OCI-M1 (cell line): Measurements from ENCODE around the gene WASHC3.
"Not testable (repeated sequence)": the region's sequence is repeated elsewhere in the genome, so short reads cannot be mapped to it uniquely, and the experiment has no call there.

Source experiments
- DNase-seq: peaks from one replicate; lab custom pipeline; 2025; lab: John Stamatoyannopoulos, UW

Gene WASHC3, protein sequence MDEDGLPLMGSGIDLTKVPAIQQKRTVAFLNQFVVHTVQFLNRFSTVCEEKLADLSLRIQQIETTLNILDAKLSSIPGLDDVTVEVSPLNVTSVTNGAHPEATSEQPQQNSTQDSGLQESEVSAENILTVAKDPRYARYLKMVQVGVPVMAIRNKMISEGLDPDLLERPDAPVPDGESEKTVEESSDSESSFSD

DNA sequence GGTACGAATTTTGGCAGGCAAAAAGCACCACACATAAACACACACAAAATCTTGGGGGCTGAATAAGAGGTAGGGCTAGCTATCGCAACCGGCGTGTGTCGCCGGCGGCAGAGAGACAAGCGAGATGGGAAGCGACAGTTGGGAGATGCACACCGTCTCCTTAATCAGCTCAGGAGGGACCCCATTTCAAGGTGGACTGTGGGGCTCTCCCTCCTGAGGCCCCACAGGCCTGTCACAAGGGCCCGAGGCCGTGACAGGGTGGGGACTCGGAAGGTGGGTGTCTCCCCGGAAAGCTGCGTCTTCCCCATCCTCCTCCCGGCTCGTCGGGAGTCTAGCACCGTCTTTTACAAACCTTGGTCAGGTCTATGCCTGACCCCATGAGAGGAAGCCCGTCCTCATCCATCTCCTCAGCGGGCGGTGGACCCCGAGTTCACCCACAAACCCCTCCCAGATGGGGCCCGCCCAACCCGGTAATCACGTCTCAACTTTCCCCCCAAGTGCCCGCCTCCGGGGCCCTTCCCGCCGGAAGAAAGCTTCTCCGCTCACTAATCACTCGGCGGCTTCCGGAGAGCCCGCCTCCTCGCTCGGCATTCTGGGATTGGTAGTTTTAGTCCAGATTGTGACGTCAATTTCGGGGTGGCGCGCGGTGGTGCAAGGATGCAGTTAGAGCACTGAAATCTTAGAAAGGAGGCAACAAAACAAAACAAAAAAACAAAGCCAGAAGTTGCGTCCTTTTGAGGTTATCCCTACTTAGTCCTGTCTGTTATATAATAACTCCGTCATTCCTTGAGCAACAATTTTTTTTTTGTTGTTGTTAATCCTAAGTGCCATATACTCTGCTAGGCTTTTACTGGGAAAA lies at the start of gene WASHC3:
Gene WASHC3 (minus strand): TSS at position 432 of the 859 bp plus-strand sequence. CDS start 29 bp downstream, at position 403.
- peak; percentile 97 for DNase-seq

DNA sequence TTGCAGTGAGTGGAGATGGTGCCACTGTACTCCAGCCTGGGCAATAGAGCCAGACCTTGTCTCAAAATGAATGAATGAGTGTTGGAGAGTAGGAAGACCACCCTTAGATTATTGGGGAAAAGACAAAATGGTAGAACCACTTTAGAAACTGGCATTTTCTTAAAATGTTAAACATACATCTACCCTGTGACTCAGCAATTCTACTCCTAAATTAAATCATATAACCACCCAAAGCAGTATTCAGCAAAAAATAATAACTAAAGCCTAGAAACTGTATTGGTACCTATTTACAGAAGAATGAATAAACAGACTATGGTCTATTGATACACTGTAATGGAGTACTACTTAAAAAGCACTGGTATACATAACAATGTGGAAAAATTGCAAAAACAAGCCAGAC lies 49.0 kb upstream of the WASHC3 start:
- DNase-seq: no peak

DNA sequence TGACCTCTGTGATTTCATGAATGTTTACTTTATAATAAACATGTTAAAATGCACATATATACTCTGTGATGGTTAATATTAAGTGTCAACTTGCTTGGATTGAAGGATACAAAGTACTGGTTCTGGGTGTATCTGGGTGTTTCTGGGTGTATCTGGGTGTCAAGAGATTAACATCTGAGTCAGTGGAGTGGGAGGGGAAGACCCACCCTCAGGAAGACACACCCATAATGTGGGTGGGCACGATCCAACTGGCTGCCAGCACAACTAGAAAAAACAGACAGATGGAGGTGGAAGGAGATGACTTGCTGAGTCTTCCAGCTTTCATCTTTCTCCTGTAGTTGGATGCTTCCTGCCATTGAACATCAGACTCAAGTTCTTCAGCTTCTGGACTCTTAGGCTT lies 46.2 kb upstream of the WASHC3 start:
- no peak for DNase-seq

DNA sequence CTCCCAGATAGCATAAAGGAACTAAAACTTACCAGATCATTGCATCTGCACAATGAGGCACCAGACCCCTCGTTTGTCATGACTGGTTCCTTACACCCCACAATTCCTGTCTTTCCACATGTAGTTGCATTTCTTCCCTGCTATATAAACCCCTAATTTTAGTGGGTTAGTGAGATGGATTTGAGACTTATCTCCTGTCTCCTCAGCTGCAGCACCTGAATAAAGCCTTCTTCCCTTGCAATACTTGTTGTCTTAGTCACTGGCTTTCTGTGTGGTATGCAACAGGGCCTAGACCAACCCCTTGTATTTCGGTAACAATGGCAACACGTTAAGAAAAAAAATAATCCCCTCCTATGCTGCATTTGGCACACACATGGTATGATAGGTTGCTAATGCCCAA lies 45.1 kb upstream of the WASHC3 start:
- no peak for DNase-seq

DNA sequence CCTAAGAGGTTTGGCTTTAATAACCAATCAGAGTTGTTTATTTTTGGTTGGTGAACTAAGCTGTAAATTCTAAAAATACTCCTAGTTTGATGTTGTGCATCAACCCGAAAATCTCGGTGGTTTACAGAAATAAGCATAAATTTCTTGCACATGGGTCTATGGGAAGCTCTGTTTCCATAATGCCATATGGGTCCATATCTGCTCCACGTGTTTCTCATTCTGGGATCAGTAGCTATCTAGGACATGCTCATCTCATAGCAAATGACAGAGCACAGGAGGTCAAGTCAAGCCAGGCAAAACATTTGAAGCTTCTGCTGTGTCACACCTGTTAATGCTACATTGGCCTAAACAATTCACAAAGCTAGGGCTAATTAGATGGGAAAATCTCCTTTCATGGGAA lies 35.1 kb upstream of the WASHC3 start:
- no peak for DNase-seq

DNA sequence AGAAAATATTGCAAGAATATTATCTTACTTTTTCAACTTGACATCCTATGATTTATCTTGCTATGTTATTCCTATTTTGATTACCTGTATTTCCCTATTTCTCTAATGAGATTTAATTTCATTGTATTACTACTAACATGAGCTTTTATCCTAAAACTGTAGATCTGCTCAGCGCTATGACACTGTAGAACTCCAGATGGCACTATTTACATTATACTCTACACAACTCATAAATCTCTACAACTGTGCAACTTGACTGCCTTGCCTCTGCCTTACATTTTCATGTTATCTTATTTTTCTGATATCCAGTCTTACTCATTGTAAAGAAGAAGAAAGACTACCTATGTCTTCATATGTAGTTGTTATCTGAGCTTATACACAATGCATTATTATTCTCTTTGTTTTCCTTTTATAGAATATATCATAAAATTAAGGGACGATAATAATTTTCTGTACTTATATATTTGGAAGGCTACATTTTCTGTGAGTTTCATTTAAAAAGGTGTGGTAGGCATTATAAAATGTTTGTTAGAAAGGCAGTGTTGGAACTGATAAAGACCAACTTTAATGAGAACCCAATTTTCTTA lies 34.0 kb upstream of the WASHC3 start:
- peak; percentile 70 for DNase-seq

DNA sequence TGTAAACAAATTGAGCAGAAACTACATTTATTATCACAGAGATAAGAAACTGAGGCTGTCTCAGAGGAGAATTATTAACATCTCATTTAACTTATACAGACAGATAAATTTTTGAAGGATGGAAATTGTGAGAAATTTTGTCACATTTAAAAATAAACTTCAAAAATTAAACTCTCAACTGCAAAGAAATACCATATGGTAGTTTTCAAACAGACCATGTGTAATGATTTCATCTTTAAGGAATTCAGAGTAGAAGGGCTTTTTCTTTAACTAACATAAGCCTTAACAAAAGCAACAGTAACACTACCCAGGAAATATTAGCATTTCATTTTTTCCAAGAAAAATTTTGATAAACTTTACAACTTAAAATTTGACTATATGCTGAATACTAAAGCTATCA lies 31.5 kb upstream of the WASHC3 start:
- DNase-seq: no peak

DNA sequence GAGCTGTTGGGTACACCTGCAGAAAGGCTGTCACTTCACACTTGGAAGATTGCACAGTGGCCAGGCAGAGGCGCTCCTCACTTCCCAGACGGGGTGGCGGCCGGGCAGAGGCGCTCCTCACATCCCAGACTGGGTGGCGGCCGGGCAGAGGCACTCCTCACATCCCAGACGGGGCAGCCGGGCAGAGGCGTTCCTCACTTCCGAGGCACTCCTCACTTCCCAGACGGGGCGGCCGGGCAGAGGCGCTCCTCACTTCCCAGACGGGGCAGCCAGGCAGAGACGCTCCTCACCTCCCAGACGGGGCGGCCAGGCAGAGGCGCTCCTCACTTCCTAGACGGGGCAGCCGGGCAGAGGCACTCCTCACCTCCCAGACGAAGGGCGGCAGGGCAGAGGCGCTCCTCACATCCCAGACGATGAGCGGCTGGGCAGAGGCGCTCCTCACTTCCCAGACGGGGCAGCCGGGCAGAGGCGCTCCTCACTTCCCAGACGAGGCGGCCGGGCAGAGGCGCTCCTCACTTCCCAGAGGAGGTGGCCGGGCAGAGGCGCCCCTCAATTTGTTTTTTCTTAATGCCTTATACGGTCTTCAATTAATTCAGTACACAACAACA lies 27.5 kb upstream of the WASHC3 start:
- not testable (repeated sequence) for DNase-seq

DNA sequence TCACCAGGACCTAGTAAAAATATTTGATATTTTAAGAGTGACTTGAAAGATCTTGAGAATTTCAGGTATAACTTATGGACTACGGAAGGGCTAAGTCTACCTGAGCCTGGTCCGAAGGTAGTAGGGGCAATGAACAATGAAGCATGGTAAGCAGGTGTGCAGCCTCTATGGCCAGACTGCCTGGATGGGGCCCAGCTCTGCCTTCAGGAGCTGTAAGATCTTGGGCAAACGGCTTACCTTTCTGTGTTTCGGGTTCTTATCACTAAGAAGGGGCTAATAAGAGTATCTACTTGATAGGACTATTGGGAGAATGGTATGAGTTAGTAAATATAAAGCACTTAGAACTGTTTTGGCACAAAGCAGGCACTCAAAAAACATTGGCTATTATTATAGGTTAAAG lies 19.1 kb upstream of the WASHC3 start:
- no peak for DNase-seq

DNA sequence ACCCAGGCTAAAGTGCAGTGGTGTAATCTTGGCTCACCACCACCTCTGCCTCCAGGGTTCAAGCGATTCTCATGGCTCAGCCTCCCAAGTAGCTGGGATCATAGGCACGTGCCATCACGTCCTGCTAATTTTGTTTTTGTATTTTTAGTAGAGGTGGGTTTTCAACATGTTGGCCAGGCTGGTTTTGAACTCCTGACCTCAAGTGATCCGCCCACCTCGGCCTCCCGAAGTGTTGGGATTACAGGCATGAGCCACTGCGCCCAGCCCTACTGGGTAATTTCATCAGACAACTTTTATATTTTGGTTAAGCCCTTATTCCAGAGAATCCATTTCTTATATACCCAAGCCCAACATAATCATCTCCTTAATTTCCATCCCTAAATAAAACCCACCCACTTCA lies 10.3 kb upstream of the WASHC3 start:
- DNase-seq: not testable (repeated sequence)

DNA sequence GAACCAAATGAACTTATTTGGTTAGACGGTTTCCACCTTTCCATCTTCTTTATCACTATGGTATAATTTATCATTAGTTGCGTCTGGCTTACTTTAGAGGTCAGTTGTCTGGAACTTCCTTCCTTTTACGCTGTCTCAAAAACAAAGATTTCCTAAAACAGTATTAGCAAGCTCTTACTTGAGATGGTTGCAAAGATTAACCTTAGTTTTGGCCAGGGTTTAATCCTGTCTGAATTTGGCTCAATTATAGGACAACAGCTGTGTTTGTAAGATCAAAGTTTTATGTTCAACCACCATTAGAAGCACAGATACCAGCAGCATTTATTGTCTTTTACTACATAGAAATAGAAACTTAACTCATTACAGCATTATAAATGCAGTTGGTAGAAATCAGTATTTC lies 7.9 kb upstream of the WASHC3 start:
- DNase-seq: no peak

DNA sequence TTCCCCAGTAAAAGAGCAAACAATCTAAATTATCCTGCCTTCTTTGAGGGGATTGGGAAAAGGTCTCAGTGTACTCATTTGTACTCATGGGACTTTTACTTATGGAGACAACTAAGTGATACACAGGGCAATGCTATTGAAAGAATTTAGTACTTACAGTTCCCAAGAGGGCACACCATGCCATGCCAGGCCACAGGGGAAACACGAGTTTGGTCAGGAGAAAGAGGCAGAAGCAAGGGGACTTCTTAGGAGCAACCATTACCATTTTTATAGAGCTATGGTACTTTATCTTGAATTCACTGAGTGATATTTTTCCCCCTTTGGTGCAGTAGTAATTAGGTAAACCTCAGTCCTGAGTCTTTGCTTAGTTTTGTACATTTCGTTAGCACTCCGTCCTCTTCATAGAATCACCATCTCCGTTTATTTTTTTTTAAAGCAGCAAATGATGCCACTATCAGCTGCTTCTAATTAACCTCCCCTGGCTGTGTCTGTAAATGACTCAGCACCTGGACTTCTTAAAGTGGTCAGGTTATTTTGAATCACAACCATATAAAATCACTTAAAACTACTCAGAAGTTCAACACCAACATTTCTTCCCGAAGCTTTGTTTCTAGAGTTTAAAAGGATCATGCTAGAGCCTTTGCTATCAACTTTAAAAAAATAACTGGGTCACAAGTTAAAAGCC lies 5.9 kb upstream of the WASHC3 start:
- no peak for DNase-seq

DNA sequence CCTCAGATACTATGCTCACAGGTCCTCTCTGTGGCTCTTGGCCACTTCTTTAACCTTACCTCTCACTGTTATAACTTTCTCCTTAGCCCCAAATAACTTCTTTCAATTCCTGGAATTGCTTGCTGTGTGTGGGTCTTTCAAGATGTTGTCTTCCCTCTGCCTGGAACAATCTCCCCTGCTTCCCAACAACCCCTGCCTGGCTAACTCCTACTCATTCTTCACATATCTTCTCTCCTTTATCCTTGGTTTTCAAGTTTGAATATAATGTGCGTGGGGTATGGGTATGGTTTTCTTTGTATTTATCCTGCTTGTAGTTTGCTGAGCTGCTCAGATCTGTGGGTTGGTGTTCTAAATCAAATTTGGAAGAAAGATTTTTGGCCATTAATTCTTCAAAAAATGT lies 2.7 kb upstream of the WASHC3 start:
- no peak for DNase-seq

DNA sequence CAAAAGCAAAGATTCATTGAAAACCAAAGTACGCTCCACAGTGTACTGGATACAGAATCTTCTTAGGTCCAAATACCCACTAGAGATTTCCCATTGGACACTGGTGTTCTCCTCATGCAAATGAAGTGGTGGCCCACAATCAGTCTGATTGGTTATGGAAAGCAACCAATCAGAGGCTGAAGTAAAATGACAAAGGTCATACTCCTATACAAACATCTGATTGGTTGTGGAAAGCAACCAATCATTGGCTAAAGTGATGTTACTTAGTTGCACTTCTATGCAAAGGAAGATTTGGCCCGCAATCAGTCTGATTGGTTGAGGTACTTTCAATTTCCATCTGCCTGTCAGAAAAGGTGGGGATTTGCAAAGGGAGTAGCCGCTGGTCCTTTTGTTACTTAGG lies 1.3 kb upstream of the WASHC3 start:
- peak; percentile 93 for DNase-seq

DNA sequence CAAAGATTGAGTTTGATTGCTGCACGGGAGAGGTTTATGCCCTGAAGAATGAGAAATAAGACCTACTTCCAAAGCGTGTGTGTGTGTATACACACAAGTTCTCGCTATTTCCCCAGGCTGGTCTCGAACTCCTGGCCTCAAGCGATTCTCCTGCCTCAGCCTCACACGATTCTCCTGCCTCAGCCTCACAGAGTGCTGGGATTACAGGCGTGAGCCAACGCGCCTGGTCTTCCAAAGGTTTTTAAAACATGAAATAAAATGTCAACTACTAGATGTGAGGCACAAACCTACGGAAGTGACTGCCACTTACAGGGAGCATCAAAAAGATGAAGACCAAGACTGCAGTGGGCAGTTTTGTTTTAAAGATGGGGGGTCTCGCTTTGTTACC lies 622 bp upstream of the WASHC3 start:
- DNase-seq: no peak

DNA sequence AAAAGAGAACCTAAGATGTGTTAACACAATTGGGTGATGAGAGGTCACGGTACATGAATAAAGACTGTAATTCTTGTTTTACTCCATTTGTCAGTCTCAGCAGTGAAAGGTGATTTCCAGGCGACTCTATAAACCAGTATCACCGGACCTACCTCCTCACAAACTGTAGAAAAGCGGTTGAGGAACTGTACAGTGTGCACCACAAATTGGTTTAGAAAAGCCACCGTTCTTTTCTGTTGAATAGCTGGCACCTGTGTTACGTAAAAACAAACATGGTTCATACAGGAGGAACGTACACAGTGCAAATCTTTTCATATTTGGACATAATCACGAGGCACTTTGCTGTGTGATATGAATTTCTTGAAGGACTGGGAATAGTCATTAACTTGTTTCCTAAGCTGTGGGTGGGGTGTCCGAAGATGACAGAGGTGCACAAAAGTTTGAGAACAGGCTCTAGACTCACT lies 663 bp downstream of the WASHC3 start:
- peak; percentile 48 for DNase-seq

DNA sequence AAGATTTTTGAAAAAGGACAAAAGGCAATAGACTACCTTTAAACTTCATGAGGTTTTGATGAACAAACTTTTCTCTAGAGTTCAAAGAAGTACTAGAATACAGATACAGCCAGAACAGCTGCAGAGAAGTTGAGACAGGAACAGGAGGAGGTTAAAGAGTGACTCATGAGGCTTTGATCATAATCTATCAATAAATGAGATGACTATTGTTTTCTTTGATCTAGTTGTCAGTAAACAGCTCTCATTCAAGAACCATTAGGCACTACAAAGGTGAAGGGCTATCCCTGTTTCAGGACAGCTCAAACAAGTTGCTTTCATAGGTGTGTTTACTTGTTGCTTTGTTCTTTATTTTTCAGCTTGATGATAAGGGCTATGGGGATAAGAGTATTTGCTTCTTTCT lies 2.4 kb downstream of the WASHC3 start:
- peak; percentile 17 for DNase-seq

DNA sequence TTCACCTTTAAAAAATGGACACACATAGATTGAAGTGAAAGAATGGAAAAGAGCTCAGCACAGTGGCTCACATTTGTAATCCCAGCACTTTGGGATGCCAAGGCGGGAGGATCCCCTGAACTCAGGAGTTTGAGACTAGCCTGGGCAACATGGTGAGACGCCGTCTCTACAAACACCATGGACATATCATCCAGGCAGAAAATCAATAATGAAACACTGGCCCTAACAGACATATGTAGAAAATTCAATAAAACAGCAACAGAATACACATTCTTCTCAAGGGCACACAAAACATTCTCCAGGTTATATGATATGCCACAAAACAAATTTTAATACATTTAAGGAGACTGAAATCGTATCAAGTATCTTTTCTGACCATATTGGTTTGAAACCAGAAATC lies 7.4 kb downstream of the WASHC3 start:
- no peak for DNase-seq

DNA sequence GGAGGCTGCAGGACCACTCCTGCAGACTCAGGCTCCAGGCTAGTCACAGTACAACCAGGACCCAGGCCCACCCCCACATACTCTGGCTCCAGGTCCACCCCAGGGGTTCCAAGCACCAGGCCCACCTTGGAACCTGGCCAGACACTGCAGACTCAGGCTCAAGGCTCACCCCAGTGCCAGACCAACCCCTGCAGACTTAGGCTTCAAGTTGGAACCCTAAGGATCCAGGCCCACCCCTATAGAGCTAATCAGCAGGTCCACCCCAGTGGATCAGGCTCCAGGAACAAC lies 8.8 kb downstream of the WASHC3 start:
- no peak for DNase-seq

DNA sequence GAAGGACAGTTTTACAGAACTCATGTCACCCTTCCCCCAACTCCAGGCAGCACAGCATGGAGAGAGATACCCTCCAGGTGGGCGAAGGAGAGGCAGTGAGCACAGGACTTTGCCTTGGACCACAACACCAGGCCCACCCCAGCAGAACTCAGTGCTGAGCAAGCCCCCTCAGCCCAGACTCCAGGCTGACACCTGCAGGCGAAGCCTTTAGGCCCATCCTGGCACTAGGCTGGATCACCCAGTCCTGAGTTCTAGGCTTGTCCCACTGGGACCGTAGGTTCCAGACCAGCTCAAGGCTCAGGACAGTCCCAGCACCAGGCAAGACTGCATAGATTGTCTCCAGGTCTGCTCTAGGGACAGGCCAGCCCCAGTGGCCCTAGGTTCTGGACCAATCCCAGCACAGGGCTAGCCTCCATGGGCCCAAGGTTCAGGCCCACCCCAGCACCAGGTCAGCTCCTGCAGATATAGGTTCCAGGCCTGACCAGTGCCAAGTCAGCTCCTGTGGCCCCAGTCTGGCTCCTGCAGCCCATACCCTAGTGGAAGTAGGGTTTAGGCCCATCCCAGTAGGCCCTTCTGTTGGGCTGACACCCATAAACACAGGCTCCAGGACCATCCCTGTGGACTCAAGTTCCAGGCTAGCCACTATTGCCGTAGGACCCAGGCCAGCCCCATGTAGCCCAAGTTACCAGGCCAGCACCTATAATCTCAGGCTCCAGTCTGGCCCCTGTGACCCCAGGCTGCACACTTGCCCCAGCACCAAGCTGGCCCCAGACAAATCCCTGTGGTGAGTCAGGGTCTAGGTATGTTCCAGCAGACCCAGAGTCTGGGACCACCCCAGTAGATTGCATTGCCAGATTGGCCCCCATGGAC lies 9.4 kb downstream of the WASHC3 start:
- no peak for DNase-seq

DNA sequence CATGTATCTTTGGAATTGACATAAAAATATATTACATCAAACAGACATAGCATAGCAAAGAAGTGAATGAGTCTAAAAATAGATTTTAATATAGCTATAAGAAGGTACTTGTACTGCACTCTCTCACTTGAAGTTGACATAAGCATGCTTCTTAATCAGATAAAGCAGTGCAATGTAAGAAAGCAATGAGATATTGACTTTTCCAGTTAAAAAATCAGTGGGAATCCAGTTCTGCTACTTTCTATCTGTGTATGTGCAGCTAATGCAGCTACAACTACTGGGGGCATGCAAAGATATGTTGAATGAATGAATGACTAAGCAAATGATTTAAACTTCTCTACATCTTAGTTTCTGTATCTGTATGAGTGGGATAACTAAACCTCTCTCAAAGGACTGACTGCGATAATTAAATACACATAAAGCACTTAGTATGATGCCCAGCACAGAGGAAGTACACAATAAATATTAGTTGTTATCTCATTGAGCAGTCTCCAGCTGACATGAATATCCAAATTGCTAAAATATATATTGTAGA lies 10.3 kb downstream of the WASHC3 start:
- peak; percentile 38 for DNase-seq
